ENCODE measurements around the gene PLCZ1.

GRCh38 chr12:18683327-18684013 is 54.3 kb downstream of the PLCZ1 start:
- TF ChIP-seq CTCF (IDR thresholded peaks at IDR 0.05), result no peak
- no peak for TF ChIP-seq POLR2A (IDR thresholded peaks at IDR 0.05)

Measured in adrenal gland (tissue), 5 donors.